HG03460 (cell line): ENCODE data around the gene NGB.
"Not testable (repeated sequence)": the region's sequence is repeated elsewhere in the genome, so short reads cannot be mapped to it uniquely, and the experiment has no call there.

Experiments
- ATAC-seq: cut with Tn5 transposase; IDR thresholded peaks from one replicate; pipeline ENCODE4 v1.9.1; 2021; ENCODE audit not compliant: unreplicated experiment

The NGB gene

GRCh38 chr14:77296906-77297305 is 25.9 kb upstream of the NGB start:
- ATAC-seq, result no peak

DNA sequence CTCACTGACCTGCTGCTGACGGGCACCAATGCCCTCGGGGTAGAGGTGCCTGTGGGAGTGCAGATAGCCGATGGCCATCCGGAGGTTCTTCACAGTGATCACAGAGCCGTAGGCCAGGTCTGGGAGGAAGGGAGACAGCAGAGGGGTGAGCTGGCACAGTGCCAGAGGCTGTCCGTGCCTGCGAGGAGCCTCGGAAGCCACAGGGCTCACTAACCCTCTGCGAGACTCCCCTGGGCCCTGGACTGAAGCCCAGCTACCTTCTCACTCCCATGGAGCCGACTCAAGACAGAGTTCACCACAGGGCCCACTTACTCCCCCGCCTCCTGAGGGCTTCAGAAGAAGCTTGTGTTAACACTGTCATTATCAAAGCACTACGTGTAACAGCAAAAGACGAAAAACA is 25.1 kb upstream of the NGB start:
- ATAC-seq, result no peak

DNA sequence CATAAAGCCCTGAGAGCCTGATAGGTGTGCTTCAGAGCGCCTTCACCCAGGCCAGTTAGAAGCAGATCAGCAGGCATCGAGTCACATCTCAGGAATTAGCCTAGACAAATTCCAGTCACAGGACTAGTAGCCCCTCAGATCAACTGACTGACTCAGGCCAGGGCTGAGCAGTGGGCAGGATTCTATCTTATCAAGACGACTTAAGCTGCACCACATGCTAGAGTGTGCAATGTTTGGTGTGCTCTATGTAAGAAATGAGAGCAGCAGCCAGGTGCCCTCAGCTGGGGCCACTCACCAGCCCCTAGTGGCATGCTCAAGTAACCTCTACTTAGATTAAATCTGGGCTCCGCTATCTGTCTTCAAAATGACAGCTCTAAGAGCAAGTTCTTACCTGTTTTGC is 19.7 kb upstream of the NGB start:
- no peak for ATAC-seq

GRCh38 chr14:77286576-77286975 is 15.6 kb upstream of the NGB start:
- ATAC-seq, result no peak

DNA sequence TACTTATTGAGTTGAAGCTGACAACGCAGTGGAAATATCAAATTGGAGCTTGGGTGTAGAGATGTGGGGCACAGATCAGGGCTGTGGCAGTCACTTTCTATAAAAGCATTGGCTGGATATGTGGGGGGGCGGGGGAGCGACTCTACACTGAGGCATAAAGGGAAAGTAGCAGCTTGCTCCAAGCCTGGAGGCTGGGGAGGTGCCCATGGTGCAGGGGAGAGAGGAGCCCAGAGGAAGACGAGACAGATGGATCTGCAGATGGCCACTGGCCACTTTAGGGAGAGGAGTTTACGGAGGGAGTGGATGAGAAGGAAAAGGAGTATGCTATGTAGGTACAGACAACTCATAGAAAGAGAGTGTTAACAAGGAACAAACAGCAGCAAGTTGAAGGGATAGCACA is 13.5 kb upstream of the NGB start:
- no peak for ATAC-seq

- ATAC-seq, result no peak
These were observed 13.1 kb upstream of the NGB start for GRCh38 chr14:77284066-77284465.

DNA sequence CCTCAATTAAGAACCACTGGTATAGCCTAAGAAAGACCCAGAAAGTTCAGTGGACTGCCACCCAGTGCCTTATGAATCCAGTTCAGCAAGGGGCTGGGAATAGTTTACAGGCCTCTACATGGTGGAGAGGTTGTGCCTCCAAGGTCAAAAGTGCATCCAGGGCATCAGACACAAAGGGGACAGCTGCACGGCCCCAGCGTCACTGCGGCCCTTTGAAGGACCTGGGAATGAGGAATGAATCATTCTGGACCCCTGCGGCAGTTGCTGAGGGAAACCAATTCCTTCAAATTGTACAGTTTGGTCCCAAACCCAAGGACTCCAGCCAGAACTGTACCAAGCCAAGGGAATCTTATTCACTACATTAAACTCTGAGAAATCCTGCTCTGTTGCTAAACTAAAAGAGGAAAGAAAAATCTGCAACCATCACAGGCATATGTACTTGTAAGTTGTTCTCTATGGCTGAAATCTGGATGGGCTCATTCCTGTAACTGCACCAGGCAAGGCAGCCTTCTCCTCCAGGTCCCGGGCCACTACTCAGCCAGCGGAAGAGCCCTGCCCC is 10.9 kb upstream of the NGB start:
- no peak for ATAC-seq

DNA sequence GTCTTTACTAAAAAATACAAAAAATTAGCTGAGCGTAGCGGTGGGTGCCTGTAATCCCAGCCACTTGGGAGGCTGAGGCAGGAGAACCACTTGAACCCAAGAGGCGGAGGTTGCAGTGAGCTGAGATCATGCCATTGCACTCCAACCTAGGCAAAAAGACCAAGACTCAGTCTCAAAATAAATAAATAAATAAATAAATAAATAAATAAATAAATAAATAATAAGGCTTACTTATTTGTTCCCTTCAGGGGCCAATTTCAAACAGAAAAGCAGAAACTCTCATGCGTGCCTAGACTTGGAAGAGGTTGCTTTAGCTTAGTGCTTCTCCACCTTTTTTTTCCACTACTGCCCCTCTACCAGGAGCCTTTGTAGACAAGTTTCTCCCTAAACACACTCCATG is 9.9 kb upstream of the NGB start:
- ATAC-seq, result not testable (repeated sequence)

- ATAC-seq, result no peak
These were observed 8.7 kb upstream of the NGB start for GRCh38 chr14:77279719-77280118.

DNA sequence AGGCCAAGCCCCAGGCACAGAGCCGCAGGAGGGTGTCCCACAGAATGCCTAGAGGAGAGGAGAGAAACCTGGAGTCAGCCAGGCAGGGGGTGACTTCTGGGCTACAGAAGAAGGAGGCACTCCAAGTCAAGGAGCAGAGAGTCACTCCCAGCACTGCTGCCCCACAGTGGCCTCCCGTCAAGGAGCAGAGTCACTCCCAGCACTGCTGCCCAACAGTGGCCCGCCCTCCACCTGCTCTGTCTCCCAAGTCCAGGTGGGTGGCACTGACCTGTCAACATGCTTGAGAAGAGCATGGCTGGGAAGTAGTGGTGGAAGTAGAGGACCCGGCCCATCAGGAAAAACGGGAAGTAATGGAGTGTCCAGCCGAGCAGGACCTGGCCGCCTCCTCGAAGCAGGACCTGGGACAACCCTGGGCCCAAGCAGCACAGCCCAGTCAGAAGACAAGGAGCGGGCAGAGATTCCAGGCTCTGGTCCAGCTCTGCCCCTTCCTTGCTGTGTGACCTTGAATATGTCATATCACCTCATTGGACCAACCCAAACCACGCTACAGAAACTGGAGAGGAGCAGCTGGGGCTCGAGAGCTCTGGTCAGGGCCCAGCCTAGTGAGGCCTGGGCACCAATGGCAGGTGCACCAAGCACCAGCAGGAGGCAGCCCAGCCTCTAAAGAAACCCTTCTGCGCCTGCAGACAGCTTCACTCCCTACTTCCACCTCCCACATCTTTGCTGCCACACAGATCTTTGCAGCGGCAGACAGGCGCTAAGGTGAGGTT is 7.6 kb upstream of the NGB start:
- ATAC-seq, result no peak

DNA sequence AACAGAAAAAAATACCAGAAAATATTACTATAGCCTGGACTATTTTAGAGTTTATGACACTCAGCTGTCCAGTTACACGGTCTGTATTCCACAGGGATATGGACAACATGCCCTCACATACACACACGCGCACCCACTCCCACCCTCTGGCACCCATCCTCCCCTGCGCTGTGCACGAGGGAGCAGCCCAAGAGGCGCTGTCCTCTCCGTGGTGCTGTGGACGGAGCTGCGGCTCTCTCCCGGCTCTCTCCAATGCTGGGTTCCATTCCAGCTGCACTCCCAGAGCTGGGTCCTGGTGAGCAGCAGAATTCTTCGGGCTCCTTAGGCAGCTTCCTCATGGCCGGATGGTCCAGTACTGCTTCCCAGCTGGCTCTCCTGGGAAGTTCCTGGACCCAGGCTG is 6.0 kb upstream of the NGB start:
- ATAC-seq, result no peak

- no peak for ATAC-seq
These were observed 5.4 kb upstream of the NGB start for GRCh38 chr14:77276295-77276935.

- ATAC-seq, result no peak
These were observed 4.6 kb upstream of the NGB start for GRCh38 chr14:77275601-77276017.

DNA sequence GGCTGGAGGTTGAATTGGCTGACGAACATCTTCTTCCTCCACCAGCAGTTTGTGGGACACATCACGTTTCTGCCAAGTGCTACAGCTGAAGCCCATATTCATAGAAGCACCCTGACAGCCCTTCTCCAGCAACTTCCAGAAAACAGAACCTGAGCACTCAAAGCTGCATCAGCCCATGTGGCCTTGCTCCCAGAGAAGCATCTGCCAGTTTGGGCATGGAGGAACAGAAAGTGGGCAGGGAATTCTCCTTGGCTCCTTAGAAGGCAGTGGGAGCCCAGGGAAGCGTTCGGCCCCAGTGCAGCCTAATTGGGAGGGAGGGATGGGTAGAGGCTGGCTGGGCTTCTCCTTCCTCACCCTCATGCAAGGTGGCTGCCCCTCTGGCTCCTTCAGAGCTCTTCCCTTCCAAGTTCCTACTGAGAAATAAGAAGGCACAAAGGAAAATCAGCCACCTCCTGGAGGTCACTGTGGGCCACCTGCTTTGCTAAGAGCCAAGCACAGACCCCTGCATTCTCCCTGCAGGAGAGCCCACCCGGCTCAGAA is 4.1 kb upstream of the NGB start:
- no peak for ATAC-seq

- ATAC-seq, result no peak
These were observed 2.8 kb upstream of the NGB start for GRCh38 chr14:77273796-77274195.

DNA sequence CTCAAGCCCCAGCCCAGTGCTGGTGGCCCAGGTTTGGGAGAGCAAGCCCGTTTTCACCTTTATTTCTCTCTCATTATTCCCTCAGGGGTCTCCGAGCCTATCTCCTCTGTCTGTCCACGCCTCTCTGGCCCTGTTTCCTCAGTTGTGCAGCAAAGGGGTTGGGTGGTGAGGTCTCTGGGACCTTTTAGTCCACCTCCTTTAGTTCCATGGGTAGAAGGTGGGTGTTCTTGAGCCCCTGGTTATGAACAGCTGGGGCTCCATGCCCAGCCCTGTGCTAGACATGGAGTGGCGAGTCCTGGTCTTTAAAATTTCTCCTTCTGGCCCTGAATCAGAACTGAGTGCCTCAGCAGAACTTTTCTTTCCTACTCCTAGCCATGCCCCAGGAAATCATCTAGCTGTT is 1.3 kb upstream of the NGB start:
- no peak for ATAC-seq

- no peak for ATAC-seq
These were observed 469 bp downstream of the NGB start for GRCh38 chr14:77270361-77271112.

GRCh38 chr14:77268989-77269600 is 1.9 kb downstream of the NGB start:
- no peak for ATAC-seq

DNA sequence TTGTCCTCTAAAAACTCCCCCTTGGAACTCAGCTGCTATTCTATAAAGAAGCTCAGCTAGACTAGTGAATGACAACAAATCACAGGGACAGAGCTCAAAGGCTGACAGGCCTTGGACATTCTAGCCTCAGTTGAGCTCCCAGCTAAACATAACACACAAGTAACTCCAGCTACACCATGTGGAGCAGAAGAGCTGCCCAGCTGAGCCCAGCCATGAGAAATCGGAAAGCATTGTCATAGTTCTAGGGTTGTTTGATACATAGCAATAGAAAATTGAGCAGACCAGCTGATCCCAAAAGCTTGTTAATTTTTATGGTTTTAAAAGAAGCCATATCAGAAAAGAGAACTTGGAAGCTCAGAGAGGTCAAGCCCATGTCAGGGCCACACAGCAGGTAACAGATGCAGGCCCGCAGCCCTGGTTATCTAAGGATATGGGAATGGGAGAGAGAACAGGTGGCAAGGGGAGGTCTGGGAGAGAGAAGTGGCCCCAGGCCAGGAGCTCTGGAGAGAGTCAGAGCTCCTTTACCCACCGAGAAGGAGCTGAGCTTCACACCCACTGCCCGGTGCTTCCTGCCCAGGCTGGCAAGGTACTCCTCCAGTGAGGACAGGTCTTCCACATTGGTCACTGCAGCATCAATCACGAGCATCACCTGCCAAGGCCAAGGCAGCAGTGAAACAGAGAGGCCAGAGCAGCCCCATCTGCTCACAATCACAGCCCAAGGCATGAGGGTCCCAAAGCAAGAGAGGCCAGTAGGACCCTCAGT is 2.9 kb downstream of the NGB start:
- ATAC-seq, result no peak

DNA sequence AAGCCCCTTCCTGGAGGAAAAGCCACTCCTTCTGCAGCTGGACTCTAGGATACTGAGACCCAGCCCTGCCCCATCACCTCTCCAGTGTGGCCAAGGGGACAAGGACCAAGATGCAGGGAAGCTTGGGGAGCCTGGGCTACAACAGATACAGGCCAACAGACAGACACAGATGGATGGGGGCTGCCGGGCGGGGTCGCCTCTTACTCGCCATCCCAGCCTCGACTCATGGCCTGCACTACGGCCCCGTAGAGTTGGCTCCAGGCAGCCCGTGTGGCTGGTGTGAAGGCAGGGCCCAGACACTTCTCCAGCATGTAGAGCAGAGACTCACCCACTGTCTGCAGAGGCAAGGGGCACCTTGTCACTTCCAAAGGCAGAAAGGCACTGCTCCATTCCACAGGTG is 4.7 kb downstream of the NGB start:
- no peak for ATAC-seq
